IPS-11a (cell line): ENCODE measurements around the gene DPYD.

Experiments
- H3K4me3 ChIP-seq: one replicate; pipeline ENCODE4 v1.5.1; 2013; ENCODE audit warnings: low read depth, low read length, control low read depth

Gene DPYD

GRCh38 chr1:97726386-97726785, 194.4 kb downstream of the DPYD start:
- H3K4me3 ChIP-seq: no peak overlapping the region

- H3K4me3 ChIP-seq: no peak overlapping the region
Observed at GRCh38 chr1:97721221-97721620, 199.6 kb downstream of the DPYD start.

- no peak overlapping the region for H3K4me3 ChIP-seq
Observed at GRCh38 chr1:97712980-97713379, 207.9 kb downstream of the DPYD start.

- no peak overlapping the region for H3K4me3 ChIP-seq
Observed at GRCh38 chr1:97711858-97712257, 209.0 kb downstream of the DPYD start.

- H3K4me3 ChIP-seq: no peak overlapping the region
Observed at GRCh38 chr1:97693601-97694000, 227.2 kb downstream of the DPYD start.

- no peak overlapping the region for H3K4me3 ChIP-seq
Observed at GRCh38 chr1:97691325-97691724, 229.5 kb downstream of the DPYD start.

GRCh38 chr1:97685360-97685759, 235.5 kb downstream of the DPYD start:
- H3K4me3 ChIP-seq: no peak overlapping the region

- no peak overlapping the region for H3K4me3 ChIP-seq
Observed at GRCh38 chr1:97680894-97681293, 239.9 kb downstream of the DPYD start.

- no peak overlapping the region for H3K4me3 ChIP-seq
Observed at GRCh38 chr1:97680470-97680869, 240.4 kb downstream of the DPYD start.

- no peak overlapping the region for H3K4me3 ChIP-seq
Observed at GRCh38 chr1:97677702-97678101, 243.1 kb downstream of the DPYD start.

GRCh38 chr1:97674517-97674916, 246.3 kb downstream of the DPYD start:
- no peak overlapping the region for H3K4me3 ChIP-seq

GRCh38 chr1:97668945-97669344, 251.9 kb downstream of the DPYD start:
- no peak overlapping the region for H3K4me3 ChIP-seq

GRCh38 chr1:97660431-97661105, 260.3 kb downstream of the DPYD start:
- no peak overlapping the region for H3K4me3 ChIP-seq

- no peak overlapping the region for H3K4me3 ChIP-seq
Observed at GRCh38 chr1:97654876-97655585, 265.8 kb downstream of the DPYD start.

GRCh38 chr1:97651250-97651649, 269.6 kb downstream of the DPYD start:
- no peak overlapping the region for H3K4me3 ChIP-seq

- H3K4me3 ChIP-seq: no peak overlapping the region
Observed at GRCh38 chr1:97649591-97649990, 271.2 kb downstream of the DPYD start.

GRCh38 chr1:97647776-97648175, 273.1 kb downstream of the DPYD start:
- H3K4me3 ChIP-seq: no peak overlapping the region

GRCh38 chr1:97646071-97646470, 274.8 kb downstream of the DPYD start:
- H3K4me3 ChIP-seq: no peak overlapping the region

- no peak overlapping the region for H3K4me3 ChIP-seq
Observed at GRCh38 chr1:97640677-97641076, 280.2 kb downstream of the DPYD start.

GRCh38 chr1:97636941-97637340, 283.9 kb downstream of the DPYD start:
- no peak overlapping the region for H3K4me3 ChIP-seq

GRCh38 chr1:97634758-97635157, 286.1 kb downstream of the DPYD start:
- no peak overlapping the region for H3K4me3 ChIP-seq

- H3K4me3 ChIP-seq: no peak overlapping the region
Observed at GRCh38 chr1:97632776-97633175, 288.1 kb downstream of the DPYD start.

GRCh38 chr1:97632075-97632474, 288.8 kb downstream of the DPYD start:
- no peak overlapping the region for H3K4me3 ChIP-seq
